Breast epithelium (tissue), 4 donors: ENCODE data around the gene SNX21. TPM values are rescaled to one million over a fixed set of nuclear protein-coding genes. Genes with fewer than 3 reads are reported as not detected.
"Not testable (repeated sequence)": the region's sequence is repeated elsewhere in the genome, so short reads cannot be mapped to it uniquely, and the experiment has no call there.

Experiments used
- DNase-seq, 2 donors: peaks; one replicate each; pipeline ENCODE4 v3.0.0-alpha.2; 2019; ENCODE audit warnings: low spot score in 2 of 2
- H3K27ac ChIP-seq, 2 donors: fragments of 200-600 bp; sonication (generic) in 1 of 2; one replicate each; pipeline ENCODE4 v1.5.1; 2016 to 2019; ENCODE audit warnings: mild to moderate bottlenecking in 1 of 2
- H3K27me3 ChIP-seq, 2 donors: fragments of 200-600 bp; sonication (generic) in 1 of 2; one replicate each; pipeline versions ENCODE4 v1.5.1 to v1.6.0; 2017 to 2019; ENCODE audit warnings: control low read depth in 1 of 2, mild to moderate bottlenecking in 1 of 2
- H3K36me3 ChIP-seq: fragments of 200-600 bp; one replicate; pipeline ENCODE4 v1.5.1; 2019
- H3K4me1 ChIP-seq, 2 donors: fragments of 200-600 bp; sonication (generic); one replicate each; pipeline ENCODE4 v1.5.1; 2016 to 2019; ENCODE audit warnings: control low read depth in 1 of 2
- H3K4me3 ChIP-seq, 3 donors: fragments of 200-600 bp; sonication (generic); 1 replicate in 2 of 3; 2 replicates in 1 of 3; pipeline ENCODE4 v1.5.1; 2016 to 2019; ENCODE audit warnings: mild to moderate bottlenecking in 3 of 3, moderate library complexity in 2 of 3
- H3K9me3 ChIP-seq, 2 donors: fragments of 200-600 bp; sonication (generic) in 1 of 2; one replicate each; pipeline ENCODE4 v1.5.1; 2016 to 2019; ENCODE audit warnings: control low read depth in 1 of 2
- CTCF ChIP-seq, 3 donors: fragments of 450-650 bp; IDR thresholded peaks; one replicate each; pipeline ENCODE4 v1.5.1; 2016 to 2017; ENCODE audit warnings: antibody characterized with exemption in 3 of 3, mild to moderate bottlenecking in 3 of 3, moderate library complexity in 3 of 3
- POLR2A ChIP-seq: fragments of 450-650 bp; IDR thresholded peaks from one replicate; pipeline ENCODE4 v1.6.1; 2016; ENCODE audit warnings: antibody characterized with exemption, mild to moderate bottlenecking, moderate library complexity
- POLR2AphosphoS5 ChIP-seq, 3 donors: sonication (generic); formaldehyde crosslinking; IDR thresholded peaks; one replicate each; pipeline ENCODE4 v1.6.1; 2017; ENCODE audit warnings: antibody characterized with exemption in 3 of 3
- intact Hi-C: fragments of 100-400 bp; cut with DNase I; formaldehyde crosslinking; loops from one replicate; pipeline ENCODE4 v1.15.1; 2023; ENCODE audit warnings: low total_unique reads
- total RNA-seq, 3 donors: library from RNA; depleted of rRNA; stranded (reverse); fragments of >200 nt; gene quantifications; one replicate each; pipeline ENCODE4 v1.1.0, GENCODE V29; 2016

Gene SNX21
- 100 to 1,000 TPM in 1 of 3 donors, 10 to 100 TPM in 2; 55.0 to 138 (median 66.9) TPM for total RNA-seq

GRCh38 chr20:45833030-45833882 is at the start of gene SNX21:
TSS of gene SNX21 (plus strand) at chr20:45833799. CDS start at chr20:45833920, 121 bp downstream.
- Histone ChIP-seq H3K4me1 (peaks cover 4 to 8% of the 10 kb centered on the region in 2 donors), H3K27ac (peak within 1 kb of the TSS; percentile 93 to 97), H3K27me3 (no peaks in the 10 kb centered on the region), H3K9me3 (no peaks in the 10 kb centered on the region), H3K4me3 (peak within 1 kb of the TSS; percentile 68 to 94 (median 80)), H3K36me3 (no peaks in the 10 kb centered on the region)
- peak; percentile 68 to 77 for DNase-seq
- intact Hi-C loops, result no loop called here
- TF ChIP-seq POLR2AphosphoS5 (IDR thresholded peaks at IDR 0.05) (peak; percentile 34 to 64 (median 57)), CTCF (IDR thresholded peaks at IDR 0.05) (no peak)

- H3K4me3 ChIP-seq, result no peak overlapping the region
- intact Hi-C loops, result no loop called here
- H3K27me3 ChIP-seq, result no peaks in the 10 kb centered on the region
- DNase-seq, result no peak
- TF ChIP-seq POLR2AphosphoS5 (IDR thresholded peaks at IDR 0.05) (no peak), CTCF (IDR thresholded peaks at IDR 0.05) (no peak), POLR2A (no peak)
- peaks cover 0 to 11% of the 10 kb centered on the region in 2 donors for H3K4me1 ChIP-seq
- no peak overlapping the region for H3K27ac ChIP-seq
- H3K36me3 ChIP-seq, result no peaks in the 10 kb centered on the region
- H3K9me3 ChIP-seq, result no peaks in the 10 kb centered on the region
Observed at GRCh38 chr20:45788351-45788750, 45.2 kb upstream of the SNX21 start.

- no peaks in the 10 kb centered on the region for H3K9me3 ChIP-seq
- peak overlapping the region; percentile 82 to 87 (median 84) for H3K4me3 ChIP-seq
- peak overlapping the region; percentile 91 to 93 for H3K27ac ChIP-seq
- H3K4me1 ChIP-seq, result peaks cover 0 to 7% of the 10 kb centered on the region in 2 donors
- intact Hi-C loops, result no loop called here
- H3K36me3 ChIP-seq, result no peaks in the 10 kb centered on the region
- H3K27me3 ChIP-seq, result no peaks in the 10 kb centered on the region
- no peak for DNase-seq
- no peak for TF ChIP-seq POLR2A
- TF ChIP-seq POLR2AphosphoS5 (IDR thresholded peaks at IDR 0.05), result no peak
- TF ChIP-seq CTCF (IDR thresholded peaks at IDR 0.05), result no peak
Observed at GRCh38 chr20:45792317-45793118, 41.1 kb upstream of the SNX21 start.

- no peaks in the 10 kb centered on the region for H3K9me3 ChIP-seq
- intact Hi-C loops, result no loop called here
Observed at GRCh38 chr20:45796337-45797065, 37.1 kb upstream of the SNX21 start.

GRCh38 chr20:45797510-45797909 is 36.1 kb upstream of the SNX21 start:
- H3K9me3 ChIP-seq, intact Hi-C loops, H3K27ac ChIP-seq, H3K4me3 ChIP-seq, H3K36me3 ChIP-seq, H3K27me3 ChIP-seq, DNase-seq, H3K4me1 ChIP-seq: not testable (repeated sequence)

More at GRCh38 chr20:45796337-45797065, 37.1 kb upstream of the SNX21 start:
- TF ChIP-seq POLR2AphosphoS5 (IDR thresholded peaks at IDR 0.05), result no peak
- TF ChIP-seq CTCF (IDR thresholded peaks at IDR 0.05), result no peak
- TF ChIP-seq POLR2A, result no peak
- Histone ChIP-seq H3K4me1 (peaks cover 0 to 7% of the 10 kb centered on the region in 2 donors), H3K36me3 (no peaks in the 10 kb centered on the region), H3K27me3 (no peaks in the 10 kb centered on the region), H3K27ac (no peak overlapping the region), H3K4me3 (no peak overlapping the region)
- no peak for DNase-seq

GRCh38 chr20:45797955-45798354 is 35.6 kb upstream of the SNX21 start:
- H3K27ac ChIP-seq, H3K27me3 ChIP-seq, H3K4me3 ChIP-seq, intact Hi-C loops, H3K4me1 ChIP-seq, DNase-seq, H3K36me3 ChIP-seq, H3K9me3 ChIP-seq: not testable (repeated sequence)
